ENCODE data around the gene BLOC1S3. TPM values are rescaled to one million over a fixed set of nuclear protein-coding genes. Genes with fewer than 3 reads are reported as not detected.
A peak's percentile ranks its signal among the peaks of the same experiment; 100 is the strongest.

The BLOC1S3 gene
- polyA plus RNA-seq, 1 donor (not counting 4 experiments of a cell fraction or from before 2014, with no cell fraction given) = 5.1 TPM

DNA sequence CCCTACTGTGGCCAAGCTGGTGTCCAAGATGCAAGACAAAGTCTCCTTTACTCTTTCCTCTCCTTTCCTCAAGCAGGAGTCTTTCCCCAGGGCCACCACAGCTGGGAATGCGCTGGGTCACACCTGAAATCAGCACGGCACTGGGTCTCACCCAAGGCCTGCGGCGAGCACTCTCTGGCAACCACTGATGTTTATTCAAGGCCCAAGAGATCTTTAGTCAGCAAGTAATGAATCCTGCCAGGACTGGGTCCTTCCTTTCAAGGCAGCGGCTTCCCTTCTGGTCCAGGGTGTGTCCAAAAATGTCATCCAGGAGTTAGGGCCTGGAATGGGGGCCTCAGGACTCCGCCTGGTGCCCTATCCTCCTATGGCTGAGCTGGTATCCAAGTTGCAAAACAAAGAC is 24.1 kb downstream of the BLOC1S3 start:
- Histone ChIP-seq H3K9me1 (ENCODE audit: control insufficient read depth, extremely low read depth, insufficient read depth, low read length) (no peaks in the 10 kb centered on the region), H3K4me3 (ENCODE audit: control insufficient read depth in 2 of 3, extremely low read depth in 1 of 3, insufficient read depth in 2 of 3, low read depth in 1 of 3, low read length in 3 of 3) (no peak overlapping the region), H3K27me3 (ENCODE audit: control insufficient read depth, extremely low read depth, insufficient read depth, low read length) (no peaks in the 10 kb centered on the region), H2AFZ (ENCODE audit: control insufficient read depth, low read length) (peak overlapping the region; percentile 46), H3K79me2 (ENCODE audit: control insufficient read depth, insufficient read depth, low read length) (no peaks in the 10 kb centered on the region), H3K9me3 (ENCODE audit: control insufficient read depth, low read depth, low read length) (no peaks in the 10 kb centered on the region), H3K4me2 (ENCODE audit: control insufficient read depth, extremely low read depth, insufficient read depth, low read depth, low read length) (no peak overlapping the region), H3K27ac (ENCODE audit: control insufficient read depth, insufficient read depth, low read length) (no peak overlapping the region), H4K20me1 (ENCODE audit: control insufficient read depth, extremely low read depth, insufficient read depth, low read length) (no peaks in the 10 kb centered on the region), H3K9ac (ENCODE audit: control insufficient read depth, extremely low read depth, insufficient read depth, low read length) (no peak overlapping the region), H3K4me1 (ENCODE audit: control insufficient read depth, extremely low read depth, insufficient read depth, low read length) (peaks cover 7% of the 10 kb centered on the region), H3K36me3 (ENCODE audit: control insufficient read depth in 2 of 2, extremely low read depth in 1 of 2, insufficient read depth in 2 of 2, low read length in 2 of 2) (no peaks in the 10 kb centered on the region)
- no peak for TF ChIP-seq EZH2 (IDR thresholded peaks at IDR 0.05; ENCODE audit: low read length)
- TF ChIP-seq, protein P1, sequence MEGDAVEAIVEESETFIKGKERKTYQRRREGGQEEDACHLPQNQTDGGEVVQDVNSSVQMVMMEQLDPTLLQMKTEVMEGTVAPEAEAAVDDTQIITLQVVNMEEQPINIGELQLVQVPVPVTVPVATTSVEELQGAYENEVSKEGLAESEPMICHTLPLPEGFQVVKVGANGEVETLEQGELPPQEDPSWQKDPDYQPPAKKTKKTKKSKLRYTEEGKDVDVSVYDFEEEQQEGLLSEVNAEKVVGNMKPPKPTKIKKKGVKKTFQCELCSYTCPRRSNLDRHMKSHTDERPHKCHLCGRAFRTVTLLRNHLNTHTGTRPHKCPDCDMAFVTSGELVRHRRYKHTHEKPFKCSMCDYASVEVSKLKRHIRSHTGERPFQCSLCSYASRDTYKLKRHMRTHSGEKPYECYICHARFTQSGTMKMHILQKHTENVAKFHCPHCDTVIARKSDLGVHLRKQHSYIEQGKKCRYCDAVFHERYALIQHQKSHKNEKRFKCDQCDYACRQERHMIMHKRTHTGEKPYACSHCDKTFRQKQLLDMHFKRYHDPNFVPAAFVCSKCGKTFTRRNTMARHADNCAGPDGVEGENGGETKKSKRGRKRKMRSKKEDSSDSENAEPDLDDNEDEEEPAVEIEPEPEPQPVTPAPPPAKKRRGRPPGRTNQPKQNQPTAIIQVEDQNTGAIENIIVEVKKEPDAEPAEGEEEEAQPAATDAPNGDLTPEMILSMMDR (optimal IDR thresholded peaks at IDR 0.05 in 1 of 3, IDR thresholded peaks at IDR 0.05 in 1 of 3, conservative IDR thresholded peaks at IDR 0.05 in 1 of 3; ENCODE audit: extremely low read depth in 1 of 3, insufficient read depth in 2 of 3, low read length in 3 of 3) = no peak
- FAIRE-seq = peak; percentile 55
- DNase-seq (ENCODE audit: low read depth, low spot score) = no peak
- dilution Hi-C loops (cut with MboI; ENCODE audit: extremely low pct_ligation_motif_present, low sequenced_read_pairs) = no loop called here

DNA sequence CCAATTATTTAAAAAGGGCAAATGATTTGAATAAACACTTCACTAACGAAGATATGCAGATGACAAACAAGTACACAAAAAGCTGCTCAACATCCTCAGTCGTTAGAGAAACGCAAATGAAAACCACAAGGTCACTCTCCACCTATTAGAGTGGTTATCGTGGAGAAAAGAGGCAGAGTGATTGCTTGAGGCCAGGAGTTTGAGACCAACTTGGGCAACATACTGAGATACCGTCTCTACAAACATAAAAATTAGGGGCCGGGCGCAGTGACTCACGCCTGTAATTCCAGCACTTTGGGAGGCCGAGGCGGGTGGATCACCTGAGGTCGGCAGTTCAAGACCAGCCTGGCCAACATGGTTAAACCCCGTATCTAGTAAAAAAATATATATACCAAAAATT is 27.2 kb downstream of the BLOC1S3 start:
- Histone ChIP-seq H3K9me1 (ENCODE audit: control insufficient read depth, extremely low read depth, insufficient read depth, low read length) (no peaks in the 10 kb centered on the region), H3K36me3 (ENCODE audit: control insufficient read depth in 2 of 2, extremely low read depth in 1 of 2, insufficient read depth in 2 of 2, low read length in 2 of 2) (no peaks in the 10 kb centered on the region)
- no peak for FAIRE-seq

More for the DNA sequence above, 27.2 kb downstream of the BLOC1S3 start:
- Histone ChIP-seq H3K4me2 (ENCODE audit: control insufficient read depth, extremely low read depth, insufficient read depth, low read depth, low read length) (no peak overlapping the region), H3K79me2 (ENCODE audit: control insufficient read depth, insufficient read depth, low read length) (no peaks in the 10 kb centered on the region), H4K20me1 (ENCODE audit: control insufficient read depth, extremely low read depth, insufficient read depth, low read length) (no peaks in the 10 kb centered on the region), H3K9me3 (ENCODE audit: control insufficient read depth, low read depth, low read length) (no peaks in the 10 kb centered on the region), H3K9ac (ENCODE audit: control insufficient read depth, extremely low read depth, insufficient read depth, low read length) (no peak overlapping the region), H3K4me3 (ENCODE audit: control insufficient read depth in 2 of 3, extremely low read depth in 1 of 3, insufficient read depth in 2 of 3, low read depth in 1 of 3, low read length in 3 of 3) (no peak overlapping the region), H3K4me1 (ENCODE audit: control insufficient read depth, extremely low read depth, insufficient read depth, low read length) (peaks cover 7% of the 10 kb centered on the region), H3K27me3 (ENCODE audit: control insufficient read depth, extremely low read depth, insufficient read depth, low read length) (no peaks in the 10 kb centered on the region), H3K27ac (ENCODE audit: control insufficient read depth, insufficient read depth, low read length) (no peak overlapping the region), H2AFZ (ENCODE audit: control insufficient read depth, low read length) (no peak overlapping the region)
- dilution Hi-C loops (cut with MboI; ENCODE audit: extremely low pct_ligation_motif_present, low sequenced_read_pairs) = no loop called here
- no peak for TF ChIP-seq EZH2 (IDR thresholded peaks at IDR 0.05; ENCODE audit: low read length)
- TF ChIP-seq, protein P1 (optimal IDR thresholded peaks at IDR 0.05 in 1 of 3, IDR thresholded peaks at IDR 0.05 in 1 of 3, conservative IDR thresholded peaks at IDR 0.05 in 1 of 3; ENCODE audit: extremely low read depth in 1 of 3, insufficient read depth in 2 of 3, low read length in 3 of 3) = no peak
- DNase-seq (ENCODE audit: low read depth, low spot score) = no peak

Measured in keratinocyte (primary cell).